Measurements from ENCODE around the gene NOVA2.

Gene NOVA2

DNA sequence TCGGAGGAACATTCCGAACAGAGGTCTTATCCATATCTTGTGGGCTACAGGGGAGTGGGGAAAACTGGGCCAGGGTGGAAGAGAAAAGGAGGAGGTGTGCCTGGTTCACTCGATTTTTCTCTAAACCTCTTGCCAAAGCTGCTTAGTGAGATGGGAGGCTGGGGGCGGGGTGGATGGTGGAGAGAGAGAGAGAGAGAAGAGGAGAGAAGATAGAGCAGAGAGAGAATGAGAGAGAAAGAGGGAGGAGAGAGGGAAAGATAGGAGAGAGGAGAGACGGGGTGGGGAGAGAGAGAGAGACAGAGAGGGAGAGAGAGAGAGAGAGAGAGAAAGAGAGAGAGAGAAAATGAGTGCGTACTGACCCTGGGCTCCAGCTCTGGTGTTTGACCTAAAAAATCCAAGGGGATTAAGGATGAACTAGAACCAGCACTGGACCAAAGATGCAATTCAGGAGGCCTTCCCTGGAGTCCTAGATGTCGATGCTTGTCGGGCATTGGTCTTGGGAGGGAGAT is 14.1 kb downstream of the NOVA2 start:
- DNase-seq, result no peak

DNA sequence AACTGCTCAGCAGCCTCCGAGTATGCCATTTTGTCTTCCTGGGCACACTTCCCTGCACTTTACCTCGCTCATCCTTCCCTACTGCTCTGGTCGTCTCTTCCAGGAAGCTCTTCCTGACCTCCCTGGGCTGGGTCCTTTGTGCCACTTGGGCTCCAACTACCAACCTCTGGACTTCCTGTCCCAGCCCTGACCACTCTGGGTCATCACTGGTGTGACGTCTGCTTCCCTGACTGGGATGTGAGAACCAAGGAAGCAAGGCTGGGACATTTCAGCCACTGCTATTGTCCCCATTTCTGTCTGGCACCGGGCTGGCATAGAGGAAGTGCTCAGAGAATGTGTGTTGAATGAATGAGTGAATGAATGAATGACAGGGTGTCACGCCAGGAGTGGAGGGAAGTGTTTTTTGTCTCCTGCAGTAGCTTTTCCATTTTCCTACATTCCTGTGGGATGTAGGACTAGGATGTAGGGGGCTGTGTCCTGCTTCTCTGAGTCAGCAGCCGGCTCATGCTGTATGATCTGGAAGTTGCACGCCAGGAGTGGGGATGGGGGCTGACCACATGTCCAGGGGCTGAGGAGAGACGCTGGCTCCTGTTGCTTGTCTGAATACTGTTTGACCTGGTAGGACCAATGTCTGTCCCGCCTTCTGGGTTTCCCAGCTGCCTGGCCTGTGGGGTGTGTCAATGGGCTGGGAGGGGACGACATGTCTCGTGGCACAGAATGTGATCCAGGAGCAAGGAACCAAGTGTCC is 14.7 kb downstream of the NOVA2 start:
- DNase-seq, result no peak

DNA sequence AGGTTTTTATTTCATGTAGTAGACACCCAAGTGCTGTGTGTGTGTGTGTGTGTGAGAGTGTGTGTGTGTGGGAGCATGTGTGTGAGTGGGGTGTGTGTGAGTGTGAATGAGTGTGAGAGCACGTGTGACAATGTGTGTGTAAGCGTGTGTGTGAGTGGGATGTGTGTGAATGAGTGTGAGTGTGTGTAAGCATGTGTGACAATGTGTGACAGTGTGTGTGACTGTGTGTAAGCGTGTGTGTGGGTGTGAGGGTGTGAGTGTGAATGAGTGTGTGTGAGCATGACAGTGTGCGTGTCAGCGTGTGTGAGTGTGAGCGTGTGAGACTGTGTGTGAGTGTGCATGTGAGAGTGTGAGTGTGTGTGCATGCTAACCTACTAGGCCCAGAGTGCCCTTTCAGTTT is 15.3 kb downstream of the NOVA2 start:
- no peak for DNase-seq

DNA sequence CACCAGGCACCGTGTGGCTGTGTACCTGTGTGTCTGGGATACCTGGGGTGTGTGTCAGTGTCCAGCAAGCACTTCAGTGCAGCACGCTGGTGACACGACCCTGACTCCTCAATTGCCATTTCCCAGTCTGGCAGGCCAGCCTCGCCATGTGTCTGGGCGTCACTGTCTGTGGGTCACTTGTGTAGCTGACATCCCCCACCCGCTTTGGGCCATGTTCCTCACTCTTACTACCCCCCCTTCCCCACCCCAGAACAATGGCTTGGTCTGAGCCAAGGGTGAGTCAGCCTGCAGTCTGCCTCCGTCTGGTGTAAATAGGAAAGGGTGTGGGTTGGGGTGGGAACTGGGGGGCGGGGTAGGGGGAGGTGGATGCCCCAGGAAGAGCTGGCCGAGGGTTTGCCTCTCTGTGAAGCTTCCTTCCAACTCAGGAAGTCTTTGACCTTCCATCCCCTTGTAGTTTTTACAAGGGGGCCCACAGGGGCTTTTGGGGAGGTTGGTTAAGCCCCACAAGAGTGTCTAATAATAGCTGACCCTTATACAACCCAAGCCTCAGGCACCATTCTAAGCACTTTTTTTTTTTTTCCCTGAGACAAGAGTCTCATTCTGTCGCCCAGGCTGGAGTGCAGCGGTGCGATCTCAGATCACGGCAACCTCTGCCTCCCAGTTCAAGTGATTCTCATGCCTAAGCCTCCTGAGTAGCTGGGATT is 17.6 kb downstream of the NOVA2 start:
- DNase-seq, result no peak

GRCh38 chr19:45954156-45954555 is 19.5 kb downstream of the NOVA2 start:
- no peak for DNase-seq

DNA sequence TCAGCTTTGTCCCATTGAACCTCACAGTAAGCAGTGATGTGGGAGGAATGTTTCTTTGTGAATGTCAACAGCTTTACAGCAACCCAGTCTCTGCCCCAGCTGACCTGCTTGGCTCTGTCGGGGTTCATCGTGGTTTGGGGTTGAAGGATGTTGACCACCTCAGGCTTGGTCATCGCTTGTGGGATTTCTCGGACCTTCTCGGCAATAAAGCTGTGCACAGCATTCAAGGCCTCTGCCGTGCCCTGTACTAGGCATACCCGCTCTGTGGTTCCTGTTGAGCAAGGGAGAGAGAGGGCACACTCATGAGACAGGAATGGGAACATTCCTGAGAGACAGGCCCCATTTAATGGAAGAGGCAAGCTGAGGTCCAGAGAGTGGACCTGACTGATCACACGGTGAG is 20.0 kb downstream of the NOVA2 start:
- no peak for DNase-seq

- DNase-seq, result no peak
These were observed 20.8 kb downstream of the NOVA2 start for GRCh38 chr19:45952686-45953505.

GRCh38 chr19:45952341-45952685 is 21.4 kb downstream of the NOVA2 start:
- no peak for DNase-seq

DNA sequence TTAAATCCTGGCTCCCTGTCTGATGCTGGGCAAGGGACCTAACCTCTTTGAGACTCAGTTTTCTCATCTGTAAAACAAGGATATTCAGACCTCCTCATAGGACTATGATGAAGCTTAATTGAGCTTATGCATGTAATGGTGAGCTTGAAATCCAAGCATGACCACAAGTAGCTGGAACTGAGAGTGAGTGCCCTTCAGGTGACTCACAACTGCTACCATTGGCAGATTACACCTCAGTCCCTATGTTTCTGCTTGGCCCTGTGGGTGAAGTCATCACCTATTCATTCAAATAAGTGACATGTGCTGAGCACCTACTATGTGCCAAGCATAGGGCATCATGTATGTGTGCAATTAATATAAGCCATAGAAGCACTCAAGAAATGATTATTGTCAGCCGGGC is 25.7 kb downstream of the NOVA2 start:
- no peak for DNase-seq

DNA sequence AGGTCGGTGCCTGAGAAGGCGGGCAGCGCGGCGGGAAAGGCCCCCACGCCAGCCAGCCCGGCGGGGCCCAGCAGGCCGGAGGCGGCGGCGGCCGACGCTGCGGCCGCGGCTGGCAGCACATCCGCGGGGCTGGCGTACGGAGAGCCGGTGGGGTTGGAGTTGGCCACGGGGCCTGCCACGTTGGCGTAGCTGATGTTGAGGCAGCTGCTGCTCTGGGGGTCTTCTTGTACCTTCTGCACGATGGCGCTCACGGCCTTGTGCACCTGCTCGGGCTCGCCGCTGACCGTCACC is 33.2 kb downstream of the NOVA2 start:
- no peak for DNase-seq

DNA sequence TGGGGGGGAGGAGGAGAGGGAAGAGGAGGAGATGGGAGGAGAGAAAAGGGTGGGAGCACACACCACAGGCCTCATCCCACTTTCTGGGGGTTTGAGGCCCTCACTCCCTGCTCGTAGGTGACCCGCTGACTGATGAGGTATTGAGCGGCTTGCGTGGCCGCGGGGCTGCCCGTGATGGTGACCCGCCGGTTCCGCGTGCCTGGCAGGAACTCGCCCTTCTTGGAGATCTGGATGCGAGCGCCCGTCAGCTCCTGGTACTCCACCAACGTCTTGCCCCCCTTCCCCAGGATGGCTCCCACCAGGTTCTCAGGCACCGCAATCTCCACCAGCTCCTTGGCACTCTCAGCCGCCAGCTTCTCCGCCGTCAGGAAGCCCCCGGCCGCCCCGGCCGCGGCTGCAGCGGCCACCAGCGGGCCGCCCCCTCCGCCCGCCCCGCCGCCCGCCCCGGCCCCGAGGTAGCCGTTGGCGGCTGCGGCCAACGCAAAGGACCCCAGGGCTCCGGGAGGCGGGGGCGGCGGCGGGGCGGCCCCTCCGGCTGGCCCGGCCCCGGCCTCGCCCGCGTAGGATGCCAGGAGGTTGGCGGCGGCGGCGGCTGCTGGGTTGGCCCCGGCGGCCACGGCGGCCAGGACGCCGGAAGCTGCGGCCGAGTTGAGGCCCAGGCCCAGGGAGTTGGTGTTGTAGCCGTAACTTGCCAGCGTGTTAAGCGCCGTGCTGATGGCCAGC is 33.7 kb downstream of the NOVA2 start:
- DNase-seq, result no peak

GRCh38 chr19:45938733-45939319 is 34.8 kb downstream of the NOVA2 start:
- DNase-seq, result no peak

GRCh38 chr19:45935267-45935666 is 38.4 kb downstream of the NOVA2 start:
- DNase-seq, result no peak

- no peak for DNase-seq
These were observed 39.0 kb downstream of the NOVA2 start for GRCh38 chr19:45934551-45935230.

GRCh38 chr19:45933759-45934158 is 39.9 kb downstream of the NOVA2 start:
- DNase-seq, result no peak

GRCh38 chr19:45931055-45931454 is 42.6 kb downstream of the NOVA2 start:
- DNase-seq, result no peak

DNA sequence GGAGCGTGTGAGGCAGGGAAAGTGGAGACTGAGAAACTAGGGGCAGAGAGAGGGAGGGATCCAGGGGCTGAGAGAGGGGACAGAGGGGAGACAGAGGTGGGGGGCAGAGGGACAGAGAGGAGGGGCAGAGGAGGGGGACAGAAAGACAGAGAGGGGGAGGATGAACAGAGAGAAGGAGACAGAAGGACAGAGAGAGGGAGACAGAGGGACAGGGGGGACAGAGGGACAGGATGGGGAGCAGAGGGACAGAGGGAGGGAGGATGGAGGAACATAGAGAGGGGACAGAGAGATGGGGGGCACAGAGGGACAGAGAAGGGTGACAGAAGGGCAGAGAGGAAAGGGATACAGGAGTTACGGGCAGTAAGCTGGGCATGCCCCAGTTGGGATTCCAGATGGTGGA is 44.4 kb downstream of the NOVA2 start:
- no peak for DNase-seq

DNA sequence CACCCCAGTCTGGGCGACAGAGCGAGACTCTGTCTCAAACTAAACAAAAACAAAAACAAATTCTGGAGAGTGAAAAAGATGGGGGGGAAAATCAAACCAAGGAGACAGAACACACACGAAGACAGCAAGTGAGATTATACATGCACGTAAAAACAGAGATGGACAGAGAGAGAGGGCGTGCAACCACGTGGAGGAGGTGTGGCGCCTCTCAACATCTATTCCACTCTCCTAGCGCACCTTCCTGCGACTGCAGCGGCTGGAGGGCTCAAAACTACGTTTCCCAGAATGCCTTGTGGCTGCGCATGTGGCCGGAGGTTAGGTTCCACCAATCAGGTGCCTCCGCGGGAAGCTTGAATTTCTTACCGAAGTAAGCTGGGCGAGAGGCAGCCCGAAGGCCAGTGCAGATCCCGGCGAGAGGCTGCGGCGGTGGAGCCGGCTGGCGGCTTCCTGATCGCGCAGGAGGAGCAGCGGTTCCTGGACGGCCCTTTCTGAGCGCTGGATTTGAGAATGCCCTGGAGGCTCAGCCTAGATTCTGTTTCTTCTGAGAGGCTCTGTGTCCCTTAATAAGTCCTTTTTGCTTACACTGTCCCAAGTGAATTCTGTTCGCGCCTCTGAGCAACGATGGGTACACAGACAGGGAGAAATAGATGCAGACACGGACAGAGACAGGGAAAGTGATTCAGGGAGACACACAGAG is 46.0 kb downstream of the NOVA2 start:
- DNase-seq, result peak; percentile 84

DNA sequence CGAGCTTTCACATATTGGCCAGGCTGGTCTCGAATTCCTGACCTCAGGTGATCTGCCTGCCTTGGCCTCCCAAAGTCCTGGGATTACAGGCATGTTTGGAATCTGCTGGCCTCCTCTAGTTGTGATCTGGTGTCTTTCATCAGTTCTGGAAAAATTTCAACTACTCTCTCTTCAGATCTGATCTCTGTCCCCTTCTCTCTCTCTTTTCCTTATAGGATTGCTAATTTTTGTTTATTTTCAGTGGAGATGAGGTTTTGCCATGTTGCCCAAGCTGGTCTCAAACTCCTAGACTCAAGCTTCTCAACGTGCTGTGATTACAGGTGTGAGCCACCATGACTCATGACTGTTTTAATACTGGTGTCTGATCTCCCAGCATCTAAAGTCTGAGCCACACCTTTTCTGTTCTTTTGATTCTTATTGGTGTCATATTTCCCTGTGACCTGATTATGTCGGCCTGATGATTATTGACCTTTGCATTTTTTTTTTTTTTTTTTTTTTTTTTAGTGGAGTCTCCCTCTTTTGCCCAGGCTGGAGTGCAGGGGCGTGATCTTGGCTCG is 48.7 kb downstream of the NOVA2 start:
- no peak for DNase-seq

DNA sequence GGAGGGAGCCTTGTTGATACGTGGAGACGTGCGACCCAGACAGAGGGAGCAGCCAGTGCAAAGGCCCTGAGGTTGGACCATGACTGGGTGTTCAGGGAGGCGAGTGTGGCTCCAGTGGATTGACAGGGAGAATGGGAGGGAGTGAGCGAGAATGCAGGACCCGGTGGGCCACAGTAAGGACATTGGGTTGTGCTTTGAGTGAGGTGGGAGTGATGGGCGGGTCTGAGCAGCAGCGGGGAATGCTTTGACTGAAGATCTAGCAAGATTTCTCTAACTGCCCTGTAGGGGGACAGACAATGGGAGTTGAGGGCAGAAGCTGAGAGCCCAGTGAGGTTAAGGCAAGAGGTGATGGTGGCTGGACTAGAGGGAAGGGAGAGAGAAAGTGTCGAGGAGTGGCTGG is 51.4 kb downstream of the NOVA2 start:
- DNase-seq, result no peak

DNA sequence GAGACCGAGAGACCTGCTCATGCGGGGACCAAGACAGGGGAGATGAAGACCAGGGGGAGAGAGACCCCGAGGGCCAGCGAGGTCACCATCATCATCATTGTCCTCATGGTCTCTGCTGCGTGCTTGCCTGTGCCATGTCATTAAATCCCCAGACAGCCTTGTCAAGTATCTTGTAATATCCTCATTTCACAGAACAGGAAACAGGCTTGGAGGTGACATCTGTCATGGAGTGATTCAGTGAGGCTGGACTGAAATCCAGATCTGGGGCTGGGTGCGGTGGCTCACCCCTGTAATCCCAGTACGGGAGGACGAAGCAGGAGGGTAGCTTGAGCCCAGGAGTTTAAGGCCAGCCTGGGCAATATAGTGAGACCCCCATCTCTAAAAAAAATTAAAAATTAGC is 53.2 kb downstream of the NOVA2 start:
- no peak for DNase-seq

All from effector CD4-positive, alpha-beta T cell (primary cell).